ENCODE results near the gene LYAR.

DNA sequence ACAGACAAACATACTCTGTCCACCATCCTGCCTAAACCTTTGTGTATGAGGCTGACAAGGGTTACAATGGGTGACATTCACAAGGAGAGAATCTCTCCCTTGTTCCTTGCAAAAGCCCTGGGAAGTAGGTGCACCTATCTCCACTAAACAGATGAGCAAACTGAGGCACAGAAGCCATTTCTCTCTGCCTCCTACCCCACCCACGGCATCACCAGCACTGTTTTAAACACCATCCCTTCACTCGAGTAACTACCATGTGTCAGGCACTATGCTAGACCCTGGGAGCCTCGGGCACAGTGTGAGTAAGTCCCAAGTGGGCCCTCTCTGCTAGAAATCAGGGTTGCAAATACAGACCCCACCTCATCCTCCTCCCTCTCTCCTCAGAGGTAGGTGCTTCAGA is 899 bp downstream of the LYAR start:
- TF ChIP-seq, protein P1, sequence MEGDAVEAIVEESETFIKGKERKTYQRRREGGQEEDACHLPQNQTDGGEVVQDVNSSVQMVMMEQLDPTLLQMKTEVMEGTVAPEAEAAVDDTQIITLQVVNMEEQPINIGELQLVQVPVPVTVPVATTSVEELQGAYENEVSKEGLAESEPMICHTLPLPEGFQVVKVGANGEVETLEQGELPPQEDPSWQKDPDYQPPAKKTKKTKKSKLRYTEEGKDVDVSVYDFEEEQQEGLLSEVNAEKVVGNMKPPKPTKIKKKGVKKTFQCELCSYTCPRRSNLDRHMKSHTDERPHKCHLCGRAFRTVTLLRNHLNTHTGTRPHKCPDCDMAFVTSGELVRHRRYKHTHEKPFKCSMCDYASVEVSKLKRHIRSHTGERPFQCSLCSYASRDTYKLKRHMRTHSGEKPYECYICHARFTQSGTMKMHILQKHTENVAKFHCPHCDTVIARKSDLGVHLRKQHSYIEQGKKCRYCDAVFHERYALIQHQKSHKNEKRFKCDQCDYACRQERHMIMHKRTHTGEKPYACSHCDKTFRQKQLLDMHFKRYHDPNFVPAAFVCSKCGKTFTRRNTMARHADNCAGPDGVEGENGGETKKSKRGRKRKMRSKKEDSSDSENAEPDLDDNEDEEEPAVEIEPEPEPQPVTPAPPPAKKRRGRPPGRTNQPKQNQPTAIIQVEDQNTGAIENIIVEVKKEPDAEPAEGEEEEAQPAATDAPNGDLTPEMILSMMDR (conservative IDR thresholded peaks at IDR 0.05 in 1 of 2, IDR thresholded peaks at IDR 0.05 in 1 of 2; ENCODE audit: extremely low read depth in 1 of 2, insufficient read depth in 1 of 2, low read depth in 1 of 2, low read length in 2 of 2), result no peak
- no peak for TF ChIP-seq EZH2 (IDR thresholded peaks at IDR 0.05; ENCODE audit: borderline replicate concordance, low read length)
